HG03064 (cell line): ENCODE data around the gene KSR1.
"Not testable (repeated sequence)": the region's sequence is repeated elsewhere in the genome, so short reads cannot be mapped to it uniquely, and the experiment has no call there.

ENCODE experiments used
- ATAC-seq: cut with Tn5 transposase; IDR thresholded peaks from one replicate; pipeline ENCODE4 v1.9.1; 2021; ENCODE audit warnings: low read depth; ENCODE audit not compliant: unreplicated experiment

Gene KSR1

GRCh38 chr17:27669136-27669535, 212.9 kb downstream of the KSR1 start:
- no peak for ATAC-seq

- no peak for ATAC-seq
Observed at GRCh38 chr17:27669850-27670249, 213.6 kb downstream of the KSR1 start.

GRCh38 chr17:27670791-27671590, 214.7 kb downstream of the KSR1 start:
- no peak for ATAC-seq

- ATAC-seq = no peak
Observed at GRCh38 chr17:27671591-27671910, 215.3 kb downstream of the KSR1 start.

GRCh38 chr17:27671977-27672480, 215.8 kb downstream of the KSR1 start:
- not testable (repeated sequence) for ATAC-seq

GRCh38 chr17:27674335-27674734, 218.1 kb downstream of the KSR1 start:
- ATAC-seq = no peak
